Measurements from ENCODE around the gene RAB14. TPM values are rescaled to one million over a fixed set of nuclear protein-coding genes. Genes with fewer than 3 reads are reported as not detected.

RAB14 gene
- polyA plus RNA-seq, 1 experiment: 18.3 TPM

- Histone ChIP-seq H3K27me3 (ENCODE audit: control insufficient read depth, insufficient read depth, low read length) (no peaks in the 10 kb centered on the region), H3K36me3 (ENCODE audit: control insufficient read depth, insufficient read depth, low read length) (no peaks in the 10 kb centered on the region), H3K4me3 (ENCODE audit: low read depth, low read length) (no peak overlapping the region)
- POLR2A ChIA-PET: no interaction called here
- no peak for TF ChIP-seq CTCF (IDR thresholded peaks at IDR 0.05; ENCODE audit: insufficient read depth, low read depth, low read length)
- DNase-seq (ENCODE audit: low read depth): no peak
- CTCF ChIA-PET: no interaction called here
These were observed 13.9 kb downstream of the RAB14 start for GRCh38 chr9:121187636-121188305.

GRCh38 chr9:121185774-121186403, 15.8 kb downstream of the RAB14 start:
- no peaks in the 10 kb centered on the region for H3K36me3 ChIP-seq (ENCODE audit: control insufficient read depth, insufficient read depth, low read length)
- CTCF ChIA-PET: interaction anchor here (1.4 to 1.7 kb wide), 3 partner anchors 10 to 430 kb away, joined by 3 to 7 read pairs (median 5); no protein-coding TSS in a partner anchor
- no peak for DNase-seq (ENCODE audit: low read depth)
- H3K4me3 ChIP-seq (ENCODE audit: low read depth, low read length): no peak overlapping the region
- POLR2A ChIA-PET: no interaction called here
- no peak for TF ChIP-seq CTCF (IDR thresholded peaks at IDR 0.05; ENCODE audit: insufficient read depth, low read depth, low read length)
- no peaks in the 10 kb centered on the region for H3K27me3 ChIP-seq (ENCODE audit: control insufficient read depth, insufficient read depth, low read length)

- Histone ChIP-seq H3K36me3 (ENCODE audit: control insufficient read depth, insufficient read depth, low read length) (peaks cover 2% of the 10 kb centered on the region), H3K4me3 (ENCODE audit: low read depth, low read length) (no peak overlapping the region), H3K27me3 (ENCODE audit: control insufficient read depth, insufficient read depth, low read length) (no peaks in the 10 kb centered on the region)
- CTCF ChIA-PET: interaction anchor here (1.2 to 1.7 kb wide), 5 partner anchors 9 to 429 kb away, joined by 3 to 7 read pairs (median 4); no protein-coding TSS in a partner anchor
- no peak for TF ChIP-seq CTCF (IDR thresholded peaks at IDR 0.05; ENCODE audit: insufficient read depth, low read depth, low read length)
- POLR2A ChIA-PET: no interaction called here
- DNase-seq (ENCODE audit: low read depth): no peak
These were observed 16.4 kb downstream of the RAB14 start for GRCh38 chr9:121185178-121185745.

DNA sequence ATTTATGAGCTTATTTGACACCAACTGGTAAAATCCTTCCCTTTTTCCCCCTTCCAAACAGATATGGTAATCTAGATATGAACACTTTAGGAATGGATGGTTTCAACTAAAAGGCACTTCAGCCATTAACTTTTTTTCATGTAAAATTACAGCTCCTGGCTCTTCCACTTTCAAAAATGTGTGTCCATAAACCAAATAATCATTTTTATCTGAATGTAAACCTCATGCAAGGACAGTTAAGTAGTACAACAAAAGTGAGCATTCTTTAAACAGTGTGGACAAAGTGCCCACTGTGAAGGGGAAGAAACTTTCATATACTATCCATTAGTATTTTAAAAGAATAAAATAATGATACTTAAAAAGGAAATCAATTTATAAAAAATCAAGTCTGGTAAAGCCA, 17.2 kb downstream of the RAB14 start:
- POLR2A ChIA-PET: no interaction called here
- CTCF ChIA-PET: interaction anchor here (1.2 to 1.5 kb wide), 3 partner anchors 13 to 29 kb away, joined by 3 to 7 read pairs (median 4); no protein-coding TSS in a partner anchor
- no peak for DNase-seq (ENCODE audit: low read depth)
- Histone ChIP-seq H3K36me3 (ENCODE audit: control insufficient read depth, insufficient read depth, low read length) (peaks cover 3% of the 10 kb centered on the region), H3K27me3 (ENCODE audit: control insufficient read depth, insufficient read depth, low read length) (no peaks in the 10 kb centered on the region), H3K4me3 (ENCODE audit: low read depth, low read length) (no peak overlapping the region)
- no peak for TF ChIP-seq CTCF (IDR thresholded peaks at IDR 0.05; ENCODE audit: insufficient read depth, low read depth, low read length)

DNA sequence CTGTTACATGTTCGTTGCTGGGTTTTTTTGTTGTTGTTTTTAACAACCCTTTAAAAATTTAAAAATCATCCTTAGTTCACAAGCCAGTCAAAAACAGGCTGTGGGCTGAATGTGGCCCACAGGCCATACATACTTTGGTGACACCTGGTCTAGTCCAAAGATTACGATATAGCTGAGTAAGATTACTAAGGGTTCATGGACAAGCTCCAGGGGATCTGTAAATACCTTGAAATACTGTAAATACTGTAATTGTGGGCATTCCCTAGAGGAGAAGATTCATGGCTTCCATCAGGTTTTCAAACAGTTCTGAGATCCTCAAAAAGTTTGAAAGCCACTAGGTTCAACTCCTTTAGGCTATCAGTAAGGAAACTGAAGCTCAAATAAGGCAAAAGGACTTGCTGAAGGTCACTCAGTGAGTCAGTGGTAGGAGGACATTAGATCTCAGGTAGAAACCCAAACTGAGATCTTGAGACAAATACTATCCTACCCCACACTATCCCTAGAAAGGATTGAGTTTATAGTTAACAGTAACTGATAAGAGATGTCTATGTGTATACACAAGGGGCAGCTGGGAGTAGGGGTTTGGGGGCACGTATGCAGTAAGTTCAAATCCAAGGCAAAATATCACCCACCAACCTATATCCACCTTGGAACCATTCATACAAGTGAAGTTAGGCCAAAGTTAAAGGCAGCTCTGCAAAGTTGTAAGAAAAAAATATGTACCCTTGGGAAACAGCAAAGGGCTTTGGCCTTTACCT, 17.8 kb downstream of the RAB14 start:
- no peak for DNase-seq (ENCODE audit: low read depth)
- Histone ChIP-seq H3K36me3 (ENCODE audit: control insufficient read depth, insufficient read depth, low read length) (peaks cover 3% of the 10 kb centered on the region), H3K27me3 (ENCODE audit: control insufficient read depth, insufficient read depth, low read length) (no peaks in the 10 kb centered on the region), H3K4me3 (ENCODE audit: low read depth, low read length) (no peak overlapping the region)
- ChIA-PET CTCF (interaction anchor here (1.5 kb wide), 2 partner anchors 13 to 30 kb away, joined by 4 to 7 read pairs; no protein-coding TSS in a partner anchor), POLR2A (no interaction called here)
- TF ChIP-seq CTCF (IDR thresholded peaks at IDR 0.05; ENCODE audit: insufficient read depth, low read depth, low read length): no peak
